ENCODE data around the gene CDH9.
A peak's percentile ranks its signal among the peaks of the same experiment; 100 is the strongest.

CDH9 gene

GRCh38 chr5:27008604-27009539 is 29.5 kb downstream of the CDH9 start:
- no peaks in the 10 kb centered on the region for H3K9me3 ChIP-seq (ENCODE audit: insufficient read depth, low read length)
- no peaks in the 10 kb centered on the region for H4K20me1 ChIP-seq (ENCODE audit: low read depth, low read length)
- no peaks in the 10 kb centered on the region for H3K9me2 ChIP-seq (replicated peaks; ENCODE audit: insufficient read depth, low read length)
- H3K4me2 ChIP-seq (ENCODE audit: low read depth, low read length, poor library complexity, severe bottlenecking): no peak overlapping the region
- H3F3A ChIP-seq (ENCODE audit: insufficient read depth): no peaks in the 10 kb centered on the region
- no peaks in the 10 kb centered on the region for H3K27me3 ChIP-seq (ENCODE audit: low read length)
- H3K4me3 ChIP-seq (ENCODE audit: insufficient read depth, low read length, poor library complexity, severe bottlenecking): no peak overlapping the region
- no peak for TF ChIP-seq CTCF (IDR thresholded peaks at IDR 0.05; ENCODE audit: insufficient read depth, low read length, poor library complexity, severe bottlenecking)
- no peak for TF ChIP-seq EZH2phosphoT487 (conservative IDR thresholded peaks at IDR 0.05; ENCODE audit: low read length)
- no peak overlapping the region for H3K9ac ChIP-seq (ENCODE audit: low read length)
- H3K36me3 ChIP-seq (ENCODE audit: low read length): no peaks in the 10 kb centered on the region
- no peak overlapping the region for H3K27ac ChIP-seq (ENCODE audit: low read depth, low read length)
- H2AFZ ChIP-seq (ENCODE audit: low read depth, low read length, severe bottlenecking): peak overlapping the region; percentile 2
- no peaks in the 10 kb centered on the region for H3K79me2 ChIP-seq (ENCODE audit: insufficient read depth, low read length)

DNA sequence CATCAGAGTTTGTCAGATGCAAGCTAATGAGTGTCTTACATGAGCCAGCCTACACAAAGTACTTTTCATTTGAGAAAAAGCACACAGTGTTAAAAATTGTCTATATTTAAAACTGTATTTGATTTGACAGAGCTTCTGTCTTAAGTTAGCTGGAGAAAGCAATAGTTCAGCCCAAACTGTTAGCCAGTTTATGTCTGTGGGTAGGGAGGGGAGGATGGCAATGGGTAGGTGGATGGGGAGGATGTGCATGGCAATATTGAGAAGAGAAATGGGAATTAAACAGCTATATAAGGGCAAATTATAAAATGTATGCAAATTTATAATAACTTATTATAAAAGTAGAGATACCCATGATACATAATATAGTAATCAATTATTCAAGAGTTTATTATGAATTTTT is 31.3 kb downstream of the CDH9 start:
- H4K20me1 ChIP-seq (ENCODE audit: low read depth, low read length): no peaks in the 10 kb centered on the region
- H3K4me3 ChIP-seq (ENCODE audit: insufficient read depth, low read length, poor library complexity, severe bottlenecking): no peak overlapping the region
- H3K36me3 ChIP-seq (ENCODE audit: low read length): no peaks in the 10 kb centered on the region
- no peaks in the 10 kb centered on the region for H3K79me2 ChIP-seq (ENCODE audit: insufficient read depth, low read length)
- no peak overlapping the region for H3K4me2 ChIP-seq (ENCODE audit: low read depth, low read length, poor library complexity, severe bottlenecking)
- H3K9me2 ChIP-seq (replicated peaks; ENCODE audit: insufficient read depth, low read length): no peaks in the 10 kb centered on the region
- H3K9ac ChIP-seq (ENCODE audit: low read length): no peak overlapping the region
- no peak overlapping the region for H2AFZ ChIP-seq (ENCODE audit: low read depth, low read length, severe bottlenecking)
- TF ChIP-seq EZH2phosphoT487 (conservative IDR thresholded peaks at IDR 0.05; ENCODE audit: low read length) (no peak), CTCF (IDR thresholded peaks at IDR 0.05; ENCODE audit: insufficient read depth, low read length, poor library complexity, severe bottlenecking) (no peak)
- no peaks in the 10 kb centered on the region for H3F3A ChIP-seq (ENCODE audit: insufficient read depth)
- no peaks in the 10 kb centered on the region for H3K27me3 ChIP-seq (ENCODE audit: low read length)
- H3K27ac ChIP-seq (ENCODE audit: low read depth, low read length): no peak overlapping the region
- H3K9me3 ChIP-seq (ENCODE audit: insufficient read depth, low read length): no peaks in the 10 kb centered on the region

- Histone ChIP-seq H2AFZ (ENCODE audit: low read depth, low read length, severe bottlenecking) (peak overlapping the region; percentile 52), H3K9ac (ENCODE audit: low read length) (no peak overlapping the region), H3K9me2 (replicated peaks; ENCODE audit: insufficient read depth, low read length) (no peaks in the 10 kb centered on the region), H3K27ac (ENCODE audit: low read depth, low read length) (no peak overlapping the region), H3F3A (ENCODE audit: insufficient read depth) (no peaks in the 10 kb centered on the region), H4K20me1 (ENCODE audit: low read depth, low read length) (no peaks in the 10 kb centered on the region), H3K79me2 (ENCODE audit: insufficient read depth, low read length) (no peaks in the 10 kb centered on the region), H3K4me2 (ENCODE audit: low read depth, low read length, poor library complexity, severe bottlenecking) (no peak overlapping the region), H3K27me3 (ENCODE audit: low read length) (no peaks in the 10 kb centered on the region), H3K9me3 (ENCODE audit: insufficient read depth, low read length) (no peaks in the 10 kb centered on the region), H3K4me3 (ENCODE audit: insufficient read depth, low read length, poor library complexity, severe bottlenecking) (no peak overlapping the region), H3K36me3 (ENCODE audit: low read length) (no peaks in the 10 kb centered on the region)
- TF ChIP-seq EZH2phosphoT487 (conservative IDR thresholded peaks at IDR 0.05; ENCODE audit: low read length): no peak
- no peak for TF ChIP-seq CTCF (IDR thresholded peaks at IDR 0.05; ENCODE audit: insufficient read depth, low read length, poor library complexity, severe bottlenecking)
These were observed 51.4 kb downstream of the CDH9 start for GRCh38 chr5:26986985-26987384.

Measured in SU-DHL-6 (cell line).